Bone marrow (tissue), 2 donors: ENCODE data around the gene RFX8.

ENCODE experiments used
- DNase-seq, 2 donors: peaks; one replicate each; lab custom pipeline; 2025; lab: John Stamatoyannopoulos, UW

The RFX8 gene

GRCh38 chr2:101349893-101350662, 124.8 kb downstream of the RFX8 start:
- DNase-seq, result no peak

GRCh38 chr2:101348883-101349282, 126.0 kb downstream of the RFX8 start:
- no peak for DNase-seq
